Measurements from ENCODE around the gene SCAF11. TPM values are rescaled to one million over a fixed set of nuclear protein-coding genes. Genes with fewer than 3 reads are reported as not detected.

SCAF11 gene
- polyA plus RNA-seq, 1 donor (not counting 4 experiments of a cell fraction or from before 2014, with no cell fraction given), result 54.5 TPM

DNA sequence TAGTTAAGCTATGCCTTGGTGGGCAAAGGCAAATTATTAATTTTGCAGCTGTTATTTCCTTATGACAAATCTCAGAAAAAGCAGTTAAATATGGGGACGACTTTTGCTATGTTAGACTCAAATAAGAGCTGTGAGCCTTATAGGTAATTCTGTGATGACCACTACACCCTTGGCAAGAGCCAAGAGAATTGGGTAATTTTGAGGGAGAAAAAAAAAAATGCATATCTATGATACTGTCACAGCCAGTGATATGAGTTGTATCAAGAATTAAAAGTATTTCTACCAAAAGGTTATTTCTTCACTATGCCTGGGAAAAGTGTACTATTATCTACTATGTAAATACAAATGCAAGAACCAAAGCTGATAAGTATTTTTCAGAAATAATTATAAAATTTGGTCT lies 43.9 kb downstream of the SCAF11 start:
- Histone ChIP-seq H3K79me2 (ENCODE audit: control insufficient read depth, insufficient read depth, low read length) (no peaks in the 10 kb centered on the region), H3K9me3 (ENCODE audit: control insufficient read depth, low read depth, low read length) (no peaks in the 10 kb centered on the region), H4K20me1 (ENCODE audit: control insufficient read depth, extremely low read depth, insufficient read depth, low read length) (no peaks in the 10 kb centered on the region), H3K4me2 (ENCODE audit: control insufficient read depth, extremely low read depth, insufficient read depth, low read depth, low read length) (no peak overlapping the region), H3K4me1 (ENCODE audit: control insufficient read depth, extremely low read depth, insufficient read depth, low read length) (no peaks in the 10 kb centered on the region), H2AFZ (ENCODE audit: control insufficient read depth, low read length) (no peak overlapping the region), H3K4me3 (ENCODE audit: control insufficient read depth in 2 of 3, extremely low read depth in 1 of 3, insufficient read depth in 2 of 3, low read depth in 1 of 3, low read length in 3 of 3) (no peak overlapping the region), H3K9me1 (ENCODE audit: control insufficient read depth, extremely low read depth, insufficient read depth, low read length) (no peaks in the 10 kb centered on the region), H3K27ac (ENCODE audit: control insufficient read depth, insufficient read depth, low read length) (no peak overlapping the region), H3K9ac (ENCODE audit: control insufficient read depth, extremely low read depth, insufficient read depth, low read length) (no peak overlapping the region), H3K27me3 (ENCODE audit: control insufficient read depth, extremely low read depth, insufficient read depth, low read length) (no peaks in the 10 kb centered on the region), H3K36me3 (ENCODE audit: control insufficient read depth in 2 of 2, extremely low read depth in 1 of 2, insufficient read depth in 2 of 2, low read length in 2 of 2) (peaks cover 5 to 13% of the 10 kb centered on the region in 2 experiments)
- no peak for FAIRE-seq
- no peak for DNase-seq (ENCODE audit: low read depth, low spot score)
- dilution Hi-C loops (cut with MboI; ENCODE audit: extremely low pct_ligation_motif_present, low sequenced_read_pairs), result no loop called here
- TF ChIP-seq, protein P1, sequence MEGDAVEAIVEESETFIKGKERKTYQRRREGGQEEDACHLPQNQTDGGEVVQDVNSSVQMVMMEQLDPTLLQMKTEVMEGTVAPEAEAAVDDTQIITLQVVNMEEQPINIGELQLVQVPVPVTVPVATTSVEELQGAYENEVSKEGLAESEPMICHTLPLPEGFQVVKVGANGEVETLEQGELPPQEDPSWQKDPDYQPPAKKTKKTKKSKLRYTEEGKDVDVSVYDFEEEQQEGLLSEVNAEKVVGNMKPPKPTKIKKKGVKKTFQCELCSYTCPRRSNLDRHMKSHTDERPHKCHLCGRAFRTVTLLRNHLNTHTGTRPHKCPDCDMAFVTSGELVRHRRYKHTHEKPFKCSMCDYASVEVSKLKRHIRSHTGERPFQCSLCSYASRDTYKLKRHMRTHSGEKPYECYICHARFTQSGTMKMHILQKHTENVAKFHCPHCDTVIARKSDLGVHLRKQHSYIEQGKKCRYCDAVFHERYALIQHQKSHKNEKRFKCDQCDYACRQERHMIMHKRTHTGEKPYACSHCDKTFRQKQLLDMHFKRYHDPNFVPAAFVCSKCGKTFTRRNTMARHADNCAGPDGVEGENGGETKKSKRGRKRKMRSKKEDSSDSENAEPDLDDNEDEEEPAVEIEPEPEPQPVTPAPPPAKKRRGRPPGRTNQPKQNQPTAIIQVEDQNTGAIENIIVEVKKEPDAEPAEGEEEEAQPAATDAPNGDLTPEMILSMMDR (optimal IDR thresholded peaks at IDR 0.05 in 1 of 3, IDR thresholded peaks at IDR 0.05 in 1 of 3, conservative IDR thresholded peaks at IDR 0.05 in 1 of 3; ENCODE audit: extremely low read depth in 1 of 3, insufficient read depth in 2 of 3, low read length in 3 of 3), result no peak
- no peak for TF ChIP-seq EZH2 (IDR thresholded peaks at IDR 0.05; ENCODE audit: low read length)

DNA sequence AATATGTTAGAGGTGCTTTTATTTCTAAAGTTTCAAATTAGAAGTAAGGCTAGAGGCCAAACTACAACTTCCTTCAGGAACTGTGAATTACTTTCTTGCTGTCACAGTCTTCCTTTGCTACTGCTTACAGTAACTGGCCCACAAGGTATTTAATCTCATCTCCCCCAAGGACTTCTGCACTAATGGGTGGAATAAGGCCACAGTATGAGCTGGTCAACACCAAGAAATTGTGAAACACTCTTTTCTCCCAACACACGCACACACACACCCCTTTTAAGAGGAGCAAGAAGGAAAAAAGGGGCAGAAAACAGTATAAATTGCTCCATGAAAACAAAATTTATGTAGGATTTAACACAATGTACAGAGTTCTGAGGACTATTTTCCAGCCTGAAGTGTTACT lies 45.6 kb downstream of the SCAF11 start:
- no peaks in the 10 kb centered on the region for H4K20me1 ChIP-seq (ENCODE audit: control insufficient read depth, extremely low read depth, insufficient read depth, low read length)
- H3K4me1 ChIP-seq (ENCODE audit: control insufficient read depth, extremely low read depth, insufficient read depth, low read length), result no peaks in the 10 kb centered on the region
- dilution Hi-C loops (cut with MboI; ENCODE audit: extremely low pct_ligation_motif_present, low sequenced_read_pairs), result no loop called here
- no peaks in the 10 kb centered on the region for H3K9me3 ChIP-seq (ENCODE audit: control insufficient read depth, low read depth, low read length)
- no peak overlapping the region for H3K9ac ChIP-seq (ENCODE audit: control insufficient read depth, extremely low read depth, insufficient read depth, low read length)
- H2AFZ ChIP-seq (ENCODE audit: control insufficient read depth, low read length), result no peak overlapping the region
- H3K27me3 ChIP-seq (ENCODE audit: control insufficient read depth, extremely low read depth, insufficient read depth, low read length), result no peaks in the 10 kb centered on the region
- no peak for TF ChIP-seq EZH2 (IDR thresholded peaks at IDR 0.05; ENCODE audit: low read length)
- TF ChIP-seq, protein P1 (optimal IDR thresholded peaks at IDR 0.05 in 1 of 3, IDR thresholded peaks at IDR 0.05 in 1 of 3, conservative IDR thresholded peaks at IDR 0.05 in 1 of 3; ENCODE audit: extremely low read depth in 1 of 3, insufficient read depth in 2 of 3, low read length in 3 of 3), result no peak
- H3K4me2 ChIP-seq (ENCODE audit: control insufficient read depth, extremely low read depth, insufficient read depth, low read depth, low read length), result no peak overlapping the region
- DNase-seq (ENCODE audit: low read depth, low spot score), result no peak
- H3K9me1 ChIP-seq (ENCODE audit: control insufficient read depth, extremely low read depth, insufficient read depth, low read length), result no peaks in the 10 kb centered on the region
- no peaks in the 10 kb centered on the region for H3K79me2 ChIP-seq (ENCODE audit: control insufficient read depth, insufficient read depth, low read length)
- H3K4me3 ChIP-seq (ENCODE audit: control insufficient read depth in 2 of 3, extremely low read depth in 1 of 3, insufficient read depth in 2 of 3, low read depth in 1 of 3, low read length in 3 of 3), result no peak overlapping the region
- FAIRE-seq, result no peak
- H3K36me3 ChIP-seq (ENCODE audit: control insufficient read depth in 2 of 2, extremely low read depth in 1 of 2, insufficient read depth in 2 of 2, low read length in 2 of 2), result peaks cover 5 to 13% of the 10 kb centered on the region in 2 experiments
- H3K27ac ChIP-seq (ENCODE audit: control insufficient read depth, insufficient read depth, low read length), result no peak overlapping the region

Measured in keratinocyte (primary cell).